GM10847 (cell line): ENCODE measurements around the gene CLCN1.

Experiments used
- POLR2A ChIP-seq: IDR thresholded peaks from 2 replicates; pipeline ENCODE4 v1.6.1; 2011; ENCODE audit not compliant: insufficient read length; ENCODE audit errors: extremely low read depth

CLCN1 gene

GRCh38 chr7:143391462-143392404 is 75.8 kb downstream of the CLCN1 start:
- TF ChIP-seq POLR2A = no peak

DNA sequence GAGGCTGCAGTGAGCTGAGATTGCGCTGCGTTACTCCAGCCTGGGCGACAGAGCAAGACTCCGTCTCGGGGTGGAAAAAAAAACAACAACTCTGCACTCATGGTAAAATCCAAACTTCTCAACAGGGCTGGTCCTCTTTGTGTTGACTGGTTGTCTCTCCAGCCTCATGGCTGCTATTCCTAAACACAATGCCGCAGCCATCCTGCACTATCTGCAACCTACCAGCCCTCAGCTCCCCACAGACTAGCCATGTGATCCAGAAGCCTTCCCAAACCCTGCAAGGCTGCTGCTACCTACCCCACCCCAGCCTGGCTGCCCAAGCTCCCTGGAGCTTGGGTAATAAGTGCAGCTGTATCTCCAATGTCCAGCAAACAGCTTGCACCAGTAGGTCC is 77.0 kb downstream of the CLCN1 start:
- TF ChIP-seq POLR2A = no peak

DNA sequence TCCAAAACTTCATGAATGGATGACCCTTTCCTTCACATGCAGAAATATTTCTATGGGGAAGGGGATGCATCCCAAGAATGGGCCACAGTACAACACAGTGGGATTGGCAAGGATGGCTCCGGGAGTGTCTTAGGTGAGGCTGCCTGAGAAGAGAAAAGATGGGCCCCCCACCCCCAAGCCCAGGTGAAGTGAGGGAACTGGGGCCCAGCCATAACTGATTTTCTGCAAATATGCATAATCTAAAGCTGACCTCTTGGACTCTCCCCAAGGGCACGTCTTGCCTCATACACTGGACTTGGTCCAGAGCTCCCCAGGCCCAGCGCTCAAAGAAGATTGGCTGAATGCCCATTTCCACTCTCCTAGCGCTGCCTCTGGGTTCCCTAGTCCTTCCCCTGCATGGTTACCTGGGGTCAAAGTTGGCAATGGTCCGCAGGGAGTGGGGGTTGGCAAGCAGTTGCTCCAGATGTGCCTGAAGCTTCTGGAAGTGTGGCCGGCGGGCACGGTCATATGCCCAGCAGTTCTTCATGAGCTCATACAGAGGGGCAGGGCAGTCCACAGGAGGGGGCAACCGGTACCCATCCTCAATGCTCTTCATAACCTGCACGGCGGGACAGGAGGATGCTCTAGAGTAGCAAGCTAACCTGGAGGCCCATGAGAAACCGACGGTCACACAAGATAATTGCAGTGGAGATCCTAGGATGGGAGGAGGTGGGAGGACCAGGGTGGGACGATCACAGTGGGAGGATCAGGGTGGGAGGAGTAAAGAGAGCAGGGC is 77.5 kb downstream of the CLCN1 start:
- TF ChIP-seq POLR2A = no peak

GRCh38 chr7:143394068-143394467 is 78.2 kb downstream of the CLCN1 start:
- no peak for TF ChIP-seq POLR2A

DNA sequence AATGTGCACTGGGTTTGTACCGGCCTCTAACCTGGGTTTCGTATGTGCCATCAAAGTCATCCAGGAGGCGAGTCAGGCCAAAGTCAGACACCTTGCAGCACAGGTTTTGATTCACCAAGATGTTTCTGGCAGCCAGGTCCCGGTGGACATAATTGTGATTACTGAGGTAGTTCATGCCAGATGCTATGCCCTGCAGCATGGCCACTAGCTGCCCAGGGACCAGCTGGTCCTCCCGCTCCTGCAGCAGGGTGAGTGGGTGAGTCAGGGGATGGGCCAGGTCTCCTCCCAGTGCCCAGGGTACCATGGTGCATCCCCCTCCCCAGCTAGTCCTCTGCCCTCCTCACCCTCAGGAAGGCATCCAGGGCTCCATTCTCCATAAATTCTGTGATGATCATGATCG is 78.9 kb downstream of the CLCN1 start:
- TF ChIP-seq POLR2A = no peak

DNA sequence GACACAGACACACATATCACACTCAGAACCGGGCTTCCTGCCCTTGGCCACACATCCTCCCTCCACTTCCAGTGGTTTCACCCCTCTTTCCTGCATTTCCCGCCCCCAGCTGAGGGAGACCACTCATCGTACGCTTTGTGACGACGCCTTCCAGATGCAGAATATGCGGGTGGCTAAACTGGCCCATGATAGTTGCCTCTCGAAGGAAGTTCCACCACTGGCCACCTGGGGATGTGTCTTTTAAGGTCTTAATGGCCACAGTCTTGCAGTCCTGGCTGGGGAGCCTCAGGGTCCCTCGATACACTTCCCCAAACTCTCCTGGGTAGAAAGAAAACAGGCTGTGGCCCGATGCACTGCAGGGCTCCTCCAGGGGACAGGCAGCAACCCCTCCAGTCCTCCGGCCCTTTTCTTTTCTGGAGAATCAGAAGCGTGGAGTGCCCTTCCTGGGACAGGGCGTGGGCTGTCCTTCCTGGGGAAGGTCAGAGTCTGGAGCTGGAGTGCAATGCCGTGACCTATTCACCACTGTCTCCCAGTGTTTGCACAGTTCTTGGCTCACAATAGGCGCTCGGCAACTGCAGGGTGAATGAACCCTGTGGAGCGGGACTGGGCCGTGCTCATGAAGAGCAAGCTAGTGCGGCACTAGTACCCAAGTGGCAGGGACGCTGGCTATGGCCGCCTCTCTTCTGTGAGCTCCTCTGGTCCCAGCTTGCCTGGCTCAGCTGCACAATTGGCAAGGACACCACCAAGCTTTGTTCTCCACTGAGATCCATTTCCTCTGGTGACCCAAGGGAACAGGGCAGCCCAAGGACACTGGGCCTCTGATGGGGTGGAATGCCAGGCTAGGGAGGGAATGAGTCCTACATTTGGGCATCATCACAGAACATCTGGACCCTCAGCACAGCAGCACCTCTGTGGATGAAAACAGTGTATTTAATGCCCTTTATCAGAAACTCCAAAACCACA is 79.6 kb downstream of the CLCN1 start:
- no peak for TF ChIP-seq POLR2A

DNA sequence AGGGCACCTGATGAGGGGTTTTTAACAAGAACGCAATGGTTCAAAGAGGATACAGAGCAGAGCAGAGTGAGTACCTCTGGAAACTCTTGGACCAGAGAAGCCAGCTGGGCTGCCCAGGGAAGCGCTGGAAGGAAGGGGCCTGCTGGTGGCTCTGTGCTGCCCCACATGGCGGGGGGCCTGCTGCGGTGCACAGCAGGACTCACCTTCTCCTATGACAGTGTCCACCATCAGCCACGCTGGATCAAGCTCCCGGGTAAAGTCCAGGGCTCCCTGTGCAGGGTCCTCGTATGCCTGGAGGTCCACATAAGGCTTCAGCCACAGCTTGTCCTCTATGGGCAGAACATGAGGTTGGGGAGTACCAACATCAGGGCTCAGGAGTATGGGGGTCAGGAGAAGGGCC is 80.3 kb downstream of the CLCN1 start:
- no peak for TF ChIP-seq POLR2A

- no peak for TF ChIP-seq POLR2A
Measured at GRCh38 chr7:143396625-143397556, 81.0 kb downstream of the CLCN1 start.

GRCh38 chr7:143397710-143398530 is 82.0 kb downstream of the CLCN1 start:
- TF ChIP-seq POLR2A = no peak

- no peak for TF ChIP-seq POLR2A
Measured at GRCh38 chr7:143398616-143399015, 82.7 kb downstream of the CLCN1 start.

GRCh38 chr7:143399151-143399550 is 83.2 kb downstream of the CLCN1 start:
- TF ChIP-seq POLR2A = no peak

- no peak for TF ChIP-seq POLR2A
Measured at GRCh38 chr7:143399642-143400041, 83.7 kb downstream of the CLCN1 start.

GRCh38 chr7:143401265-143401664 is 85.4 kb downstream of the CLCN1 start:
- no peak for TF ChIP-seq POLR2A
